ENCODE results near the gene PCDHA3.
"Not testable (repeated sequence)": the region's sequence is repeated elsewhere in the genome, so short reads cannot be mapped to it uniquely, and the experiment has no call there.

The PCDHA3 gene

DNA sequence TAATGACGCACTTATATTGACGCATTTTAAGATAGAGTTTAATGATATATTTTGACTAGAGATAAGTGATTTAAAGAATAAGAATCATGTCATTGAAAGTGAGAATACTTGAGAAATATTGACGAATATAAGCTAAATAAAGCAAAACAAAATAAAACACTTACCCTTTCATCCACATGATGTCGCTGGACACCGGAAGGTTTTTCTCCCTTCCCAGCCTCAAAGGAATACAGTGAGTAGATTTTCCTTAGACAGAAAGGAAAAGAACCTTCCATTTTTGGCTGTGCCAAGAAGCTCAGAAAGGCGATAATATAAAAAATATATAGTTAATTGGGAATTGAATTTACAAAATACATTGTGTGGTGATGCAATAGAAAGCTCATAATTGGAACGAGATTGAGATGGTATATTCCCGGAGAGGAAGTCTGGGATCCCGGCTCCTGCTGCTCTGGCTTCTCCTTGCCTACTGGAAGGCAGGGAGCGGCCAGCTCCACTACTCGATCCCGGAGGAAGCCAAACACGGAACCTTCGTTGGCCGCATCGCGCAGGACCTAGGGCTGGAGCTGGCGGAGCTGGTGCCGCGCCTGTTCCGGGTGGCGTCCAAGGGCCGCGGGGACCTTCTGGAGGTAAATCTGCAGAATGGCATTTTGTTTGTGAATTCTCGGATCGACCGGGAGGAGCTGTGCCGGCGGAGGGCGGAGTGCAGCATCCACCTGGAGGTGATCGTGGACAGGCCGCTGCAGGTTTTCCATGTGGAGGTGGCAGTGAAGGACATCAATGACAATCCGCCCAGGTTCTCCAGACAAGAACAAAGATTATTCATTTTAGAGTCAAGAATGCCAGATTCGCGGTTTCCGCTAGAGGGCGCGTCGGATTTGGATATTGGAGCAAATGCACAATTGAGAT, 20.8 kb downstream of the PCDHA3 start, which contains the start of gene PCDHA5:
PCDHA5 (plus strand) TSS at position 239 of the 906 bp plus-strand sequence.
- DNase-seq (ENCODE audit: low spot score): no peak

DNA sequence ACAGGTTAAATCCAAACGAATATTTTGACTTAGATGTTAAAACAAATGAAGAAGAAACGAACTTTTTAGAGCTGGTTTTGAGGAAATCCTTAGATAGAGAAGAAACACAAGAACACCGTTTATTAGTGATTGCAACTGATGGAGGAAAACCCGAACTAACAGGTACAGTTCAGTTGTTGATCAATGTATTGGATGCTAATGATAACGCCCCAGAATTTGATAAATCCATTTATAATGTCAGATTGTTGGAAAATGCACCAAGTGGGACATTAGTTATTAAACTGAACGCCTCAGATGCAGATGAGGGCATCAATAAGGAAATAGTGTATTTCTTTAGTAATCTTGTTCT, 21.4 kb downstream of the PCDHA3 start:
- DNase-seq (ENCODE audit: low spot score): no peak

DNA sequence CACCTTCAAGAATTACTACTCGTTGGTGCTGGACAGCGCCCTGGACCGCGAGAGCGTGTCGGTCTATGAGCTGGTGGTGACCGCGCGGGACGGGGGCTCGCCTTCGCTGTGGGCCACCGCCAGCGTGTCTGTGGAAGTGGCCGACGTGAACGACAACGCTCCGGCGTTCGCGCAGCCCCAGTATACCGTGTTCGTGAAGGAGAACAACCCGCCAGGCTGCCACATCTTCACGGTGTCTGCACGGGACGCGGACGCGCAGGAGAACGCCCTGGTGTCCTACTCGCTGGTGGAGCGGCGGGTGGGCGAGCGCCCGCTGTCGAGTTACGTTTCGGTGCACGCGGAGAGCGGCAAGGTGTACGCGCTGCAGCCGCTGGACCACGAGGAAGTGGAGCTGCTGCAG, 22.1 kb downstream of the PCDHA3 start:
- not testable (repeated sequence) for DNase-seq (ENCODE audit: low spot score)

DNA sequence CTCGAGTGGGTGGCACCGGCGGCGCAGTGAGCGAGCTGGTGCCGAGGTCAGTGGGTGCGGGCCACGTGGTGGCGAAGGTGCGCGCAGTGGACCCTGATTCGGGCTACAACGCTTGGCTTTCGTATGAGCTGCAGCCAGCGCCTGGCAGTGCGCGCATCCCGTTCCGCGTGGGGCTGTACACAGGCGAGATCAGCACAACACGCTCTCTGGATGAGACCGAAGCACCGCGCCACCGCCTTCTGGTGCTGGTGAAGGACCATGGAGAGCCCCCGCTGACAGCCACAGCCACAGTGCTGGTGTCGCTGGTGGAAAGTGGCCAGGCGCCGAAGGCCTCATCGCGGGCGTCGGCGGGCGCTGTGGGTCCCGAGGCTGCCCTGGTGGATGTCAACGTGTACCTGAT, 22.6 kb downstream of the PCDHA3 start:
- no peak for DNase-seq (ENCODE audit: low spot score)

DNA sequence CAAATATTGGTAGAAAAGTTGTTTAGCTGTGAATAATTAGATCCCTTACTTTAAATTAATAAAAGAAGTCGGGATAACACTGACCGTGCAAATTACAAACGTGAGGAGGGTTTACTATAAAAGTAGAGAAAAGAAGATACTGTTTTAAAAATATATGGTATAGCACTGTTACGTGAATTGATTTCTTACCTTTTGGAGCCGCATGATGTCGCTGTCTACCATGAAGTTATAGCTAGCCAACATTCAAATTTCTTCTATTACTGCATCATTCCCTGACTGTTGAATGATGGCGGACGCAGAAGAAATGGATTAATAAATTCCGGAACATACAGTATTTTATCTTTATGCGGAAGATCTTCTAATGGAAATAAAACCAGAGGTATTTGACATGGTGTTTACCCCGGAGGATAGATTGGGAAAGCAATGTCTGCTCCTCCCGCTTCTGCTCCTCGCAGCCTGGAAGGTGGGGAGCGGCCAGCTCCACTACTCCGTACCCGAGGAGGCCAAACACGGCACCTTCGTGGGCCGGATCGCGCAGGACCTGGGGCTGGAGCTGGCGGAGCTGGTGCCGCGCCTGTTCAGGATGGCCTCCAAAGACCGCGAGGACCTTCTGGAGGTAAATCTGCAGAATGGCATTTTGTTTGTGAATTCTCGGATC, 27.0 kb downstream of the PCDHA3 start, which contains the start of gene PCDHA6:
PCDHA6 (plus strand) TSS at position 257 of the 658 bp plus-strand sequence; CDS start at position 389, 132 bp downstream.
- no peak for DNase-seq (ENCODE audit: low spot score)

DNA sequence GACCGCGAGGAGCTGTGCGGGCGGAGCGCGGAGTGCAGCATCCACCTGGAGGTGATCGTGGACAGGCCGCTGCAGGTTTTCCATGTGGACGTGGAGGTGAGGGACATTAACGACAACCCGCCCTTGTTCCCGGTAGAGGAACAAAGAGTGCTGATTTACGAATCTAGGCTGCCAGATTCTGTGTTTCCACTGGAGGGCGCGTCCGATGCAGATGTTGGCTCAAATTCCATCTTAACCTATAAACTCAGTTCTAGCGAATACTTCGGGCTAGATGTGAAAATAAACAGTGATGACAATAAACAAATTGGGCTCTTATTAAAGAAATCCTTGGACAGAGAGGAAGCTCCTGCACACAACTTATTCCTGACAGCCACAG, 27.5 kb downstream of the PCDHA3 start:
- no peak for DNase-seq (ENCODE audit: low spot score)

DNA sequence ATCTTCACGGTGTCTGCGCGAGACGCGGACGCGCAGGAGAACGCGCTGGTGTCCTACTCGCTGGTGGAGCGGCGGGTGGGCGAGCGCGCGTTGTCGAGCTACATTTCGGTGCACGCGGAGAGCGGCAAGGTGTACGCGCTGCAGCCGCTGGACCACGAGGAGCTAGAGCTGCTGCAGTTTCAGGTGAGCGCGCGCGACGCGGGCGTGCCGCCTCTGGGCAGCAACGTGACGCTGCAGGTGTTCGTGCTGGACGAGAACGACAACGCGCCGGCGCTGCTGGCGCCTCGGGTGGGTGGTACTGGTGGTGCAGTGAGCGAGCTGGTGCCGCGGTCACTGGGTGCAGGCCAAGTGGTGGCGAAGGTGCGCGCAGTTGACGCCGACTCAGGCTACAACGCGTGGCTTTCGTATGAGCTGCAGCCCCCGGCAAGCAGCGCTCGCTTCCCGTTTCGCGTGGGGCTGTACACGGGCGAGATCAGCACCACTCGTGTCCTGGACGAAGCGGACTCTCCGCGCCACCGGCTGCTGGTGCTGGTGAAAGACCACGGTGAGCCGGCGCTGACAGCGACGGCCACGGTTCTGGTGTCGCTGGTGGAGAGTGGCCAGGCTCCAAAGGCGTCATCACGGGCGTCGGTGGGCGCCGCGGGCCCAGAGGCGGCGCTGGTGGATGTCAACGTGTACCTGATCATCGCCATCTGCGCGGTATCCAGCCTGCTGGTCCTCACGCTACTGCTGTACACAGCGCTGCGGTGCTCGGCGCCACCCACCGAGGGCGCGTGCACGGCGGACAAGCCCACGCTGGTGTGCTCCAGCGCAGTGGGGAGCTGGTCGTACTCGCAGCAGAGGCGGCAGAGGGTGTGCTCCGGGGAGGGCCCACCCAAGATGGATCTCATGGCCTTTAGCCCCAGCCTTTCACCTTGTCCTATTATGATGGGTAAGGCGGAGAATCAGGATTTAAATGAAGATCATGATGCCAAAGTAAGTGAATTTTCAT, 28.9 kb downstream of the PCDHA3 start:
- not testable (repeated sequence) for DNase-seq (ENCODE audit: low spot score)

DNA sequence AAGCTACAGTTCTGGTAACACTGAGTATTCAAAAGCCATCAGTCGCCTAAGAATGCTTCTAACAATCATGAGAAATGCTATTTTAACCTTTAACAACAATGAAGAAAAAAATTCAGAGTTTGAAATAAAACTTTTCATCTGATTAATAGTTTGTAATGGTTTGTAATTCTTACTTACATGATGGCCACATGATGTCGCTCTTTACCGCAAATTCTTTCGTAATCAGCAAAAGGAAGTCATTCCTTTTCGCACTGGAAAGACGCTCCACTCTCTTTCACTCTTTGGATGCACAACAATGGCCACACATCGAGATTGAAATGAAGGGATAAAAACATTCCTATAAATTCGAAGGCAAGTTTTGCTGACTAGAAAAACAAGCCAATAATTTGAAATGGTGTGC, 33.1 kb downstream of the PCDHA3 start, which contains the start of gene PCDHA7:
PCDHA7 (plus strand) TSS at position 277 of the 400 bp plus-strand sequence; CDS start at position 392, 115 bp downstream.
- DNase-seq (ENCODE audit: low spot score): no peak

DNA sequence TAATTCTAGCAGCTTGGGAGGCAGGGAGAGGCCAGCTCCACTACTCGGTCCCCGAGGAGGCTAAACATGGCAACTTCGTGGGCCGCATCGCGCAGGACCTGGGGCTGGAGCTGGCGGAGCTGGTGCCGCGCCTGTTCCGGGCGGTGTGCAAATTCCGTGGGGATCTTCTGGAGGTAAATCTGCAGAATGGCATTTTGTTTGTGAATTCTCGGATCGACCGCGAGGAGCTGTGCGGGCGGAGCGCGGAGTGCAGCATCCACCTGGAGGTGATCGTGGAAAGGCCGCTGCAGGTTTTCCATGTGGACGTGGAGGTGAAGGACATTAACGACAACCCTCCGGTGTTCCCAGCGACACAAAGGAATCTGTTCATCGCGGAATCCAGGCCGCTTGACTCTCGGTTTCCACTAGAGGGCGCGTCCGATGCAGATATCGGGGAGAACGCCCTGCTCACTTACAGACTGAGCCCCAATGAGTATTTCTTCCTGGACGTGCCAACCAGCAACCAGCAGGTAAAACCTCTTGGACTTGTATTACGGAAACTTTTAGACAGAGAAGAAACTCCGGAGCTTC, 33.7 kb downstream of the PCDHA3 start:
- DNase-seq (ENCODE audit: low spot score): not testable (repeated sequence)

DNA sequence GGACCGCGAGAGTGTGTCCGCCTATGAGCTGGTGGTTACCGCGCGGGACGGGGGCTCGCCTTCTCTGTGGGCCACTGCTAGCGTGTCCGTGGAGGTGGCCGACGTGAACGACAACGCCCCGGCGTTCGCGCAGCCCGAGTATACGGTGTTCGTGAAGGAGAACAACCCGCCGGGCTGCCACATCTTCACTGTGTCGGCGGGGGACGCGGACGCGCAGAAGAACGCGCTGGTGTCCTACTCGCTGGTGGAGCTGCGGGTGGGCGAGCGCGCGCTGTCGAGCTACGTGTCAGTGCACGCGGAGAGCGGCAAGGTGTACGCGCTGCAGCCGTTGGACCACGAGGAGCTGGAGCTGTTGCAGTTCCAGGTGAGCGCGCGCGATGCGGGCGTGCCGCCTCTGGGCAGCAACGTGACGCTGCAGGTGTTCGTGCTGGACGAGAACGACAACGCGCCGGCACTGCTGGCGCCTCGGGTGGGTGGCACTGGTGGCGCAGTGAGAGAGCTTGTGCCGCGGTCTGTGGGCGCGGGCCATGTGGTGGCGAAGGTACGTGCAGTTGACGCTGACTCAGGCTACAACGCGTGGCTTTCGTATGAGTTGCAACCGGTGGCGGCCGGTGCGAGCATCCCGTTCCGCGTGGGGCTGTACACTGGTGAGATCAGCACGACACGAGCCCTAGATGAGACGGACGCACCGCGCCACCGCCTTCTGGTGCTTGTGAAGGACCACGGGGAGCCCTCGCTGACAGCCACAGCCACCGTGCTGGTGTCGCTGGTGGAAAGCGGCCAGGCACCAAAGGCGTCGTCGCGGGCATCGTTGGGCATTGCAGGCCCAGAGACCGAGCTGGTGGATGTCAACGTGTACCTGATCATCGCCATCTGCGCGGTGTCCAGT, 35.0 kb downstream of the PCDHA3 start:
- no peak for DNase-seq (ENCODE audit: low spot score)

DNA sequence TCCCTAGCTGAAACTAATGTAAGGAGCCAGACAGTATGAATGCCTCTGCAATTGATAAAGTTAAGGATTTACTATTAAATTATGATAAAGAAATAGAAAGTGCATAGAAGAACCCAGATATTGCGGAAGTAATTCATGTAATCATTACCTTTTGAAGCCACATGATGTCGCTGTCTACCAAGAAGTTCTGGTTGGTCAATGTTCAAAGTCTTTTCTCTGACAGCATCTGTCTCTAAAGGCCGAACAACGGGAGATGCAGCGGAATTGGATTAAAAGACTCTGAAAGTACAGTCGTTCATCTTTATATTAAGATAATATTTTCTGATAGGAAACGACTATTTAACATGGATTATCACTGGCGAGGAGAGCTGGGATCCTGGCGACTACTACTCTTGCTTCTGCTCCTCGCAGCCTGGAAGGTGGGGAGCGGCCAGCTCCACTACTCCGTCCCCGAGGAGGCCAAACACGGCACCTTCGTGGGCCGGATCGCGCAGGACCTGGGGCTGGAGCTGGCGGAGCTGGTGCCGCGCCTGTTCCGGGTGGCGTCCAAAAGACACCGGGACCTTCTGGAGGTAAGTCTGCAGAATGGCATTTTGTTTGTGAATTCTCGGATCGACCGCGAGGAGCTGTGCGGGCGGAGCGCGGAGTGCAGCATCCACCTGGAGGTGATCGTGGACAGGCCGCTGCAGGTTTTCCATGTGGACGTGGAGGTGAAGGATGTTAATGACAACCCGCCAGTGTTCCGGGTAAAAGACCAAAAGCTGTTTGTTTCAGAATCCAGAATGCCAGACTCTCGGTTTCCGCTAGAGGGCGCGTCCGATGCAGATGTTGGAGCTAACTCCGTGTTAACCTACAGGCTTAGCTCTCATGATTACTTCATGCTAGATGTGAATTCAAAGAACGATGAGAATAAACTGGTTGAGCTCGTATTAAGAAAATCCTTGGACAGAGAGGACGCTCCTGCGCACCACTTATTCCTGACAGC, 40.4 kb downstream of the PCDHA3 start, which contains the start of gene PCDHA8:
PCDHA8 (plus strand) TSS at position 210 of the 985 bp plus-strand sequence; CDS start at position 345, 135 bp downstream.
- DNase-seq (ENCODE audit: low spot score): no peak

DNA sequence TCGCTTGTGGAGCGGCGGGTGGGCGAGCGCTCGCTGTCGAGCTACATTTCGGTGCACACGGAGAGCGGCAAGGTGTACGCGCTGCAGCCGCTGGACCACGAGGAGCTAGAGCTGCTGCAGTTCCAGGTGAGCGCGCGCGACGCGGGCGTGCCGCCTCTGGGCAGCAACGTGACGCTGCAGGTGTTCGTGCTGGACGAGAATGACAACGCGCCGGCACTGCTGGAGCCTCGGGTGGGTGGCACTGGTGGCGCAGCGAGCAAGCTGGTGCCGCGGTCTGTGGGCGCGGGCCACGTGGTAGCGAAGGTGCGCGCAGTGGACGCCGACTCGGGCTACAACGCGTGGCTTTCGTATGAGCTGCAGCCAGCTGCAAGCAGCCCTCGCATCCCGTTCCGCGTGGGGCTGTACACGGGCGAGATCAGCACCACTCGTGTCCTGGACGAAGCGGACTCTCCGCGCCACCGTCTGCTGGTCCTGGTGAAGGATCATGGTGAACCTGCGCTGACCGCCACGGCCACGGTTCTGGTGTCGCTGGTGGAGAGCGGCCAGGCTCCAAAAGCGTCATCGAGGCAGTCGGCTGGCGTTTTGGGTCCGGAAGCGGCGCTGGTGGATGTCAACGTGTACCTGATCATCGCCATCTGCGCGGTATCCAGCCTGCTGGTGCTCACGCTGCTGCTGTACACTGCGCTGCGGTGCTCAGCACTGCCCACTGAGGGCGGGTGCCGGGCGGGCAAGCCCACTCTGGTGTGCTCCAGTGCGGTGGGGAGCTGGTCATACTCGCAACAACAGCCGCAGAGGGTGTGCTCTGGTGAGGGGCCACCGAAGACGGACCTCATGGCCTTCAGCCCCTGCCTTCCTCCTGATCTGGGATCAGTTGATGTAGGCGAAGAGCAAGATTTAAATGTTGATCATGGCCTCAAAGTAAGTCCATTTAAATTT, 42.2 kb downstream of the PCDHA3 start:
- DNase-seq (ENCODE audit: low spot score): no peak

DNA sequence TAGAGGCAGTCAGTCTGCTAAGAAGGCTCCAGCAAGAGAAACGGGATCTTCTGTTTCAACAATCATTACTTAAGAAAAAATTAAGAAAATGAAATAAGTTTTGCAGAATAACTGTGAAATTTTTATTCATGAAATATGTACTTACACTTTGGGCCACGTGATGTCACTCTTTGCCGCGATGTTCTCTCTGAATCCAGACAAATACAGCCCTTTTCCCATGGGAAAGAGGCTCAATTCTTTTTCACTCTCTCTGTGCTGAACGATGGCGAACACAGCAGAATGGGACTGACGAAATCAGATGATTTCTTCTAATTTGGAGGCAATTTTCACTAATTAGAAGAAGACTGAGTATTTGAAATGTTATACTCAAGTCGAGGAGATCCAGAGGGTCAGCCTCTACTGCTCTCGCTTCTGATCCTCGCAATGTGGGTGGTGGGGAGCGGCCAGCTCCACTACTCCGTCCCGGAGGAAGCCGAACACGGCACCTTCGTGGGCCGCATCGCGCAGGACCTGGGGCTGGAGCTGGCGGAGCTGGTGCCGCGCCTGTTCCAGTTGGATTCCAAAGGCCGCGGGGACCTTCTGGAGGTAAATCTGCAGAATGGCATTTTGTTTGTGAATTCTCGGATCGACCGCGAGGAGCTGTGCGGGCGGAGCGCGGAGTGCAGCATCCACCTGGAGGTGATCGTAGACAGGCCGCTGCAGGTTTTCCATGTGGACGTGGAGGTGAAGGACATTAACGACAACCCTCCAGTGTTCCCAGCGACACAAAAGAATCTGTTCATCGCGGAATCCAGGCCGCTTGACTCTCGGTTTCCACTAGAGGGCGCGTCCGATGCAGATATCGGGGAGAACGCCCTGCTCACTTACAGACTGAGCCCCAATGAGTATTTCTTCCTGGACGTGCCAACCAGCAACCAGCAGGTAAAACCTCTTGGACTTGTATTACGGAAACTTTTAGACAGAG, 47.6 kb downstream of the PCDHA3 start, which contains the start of gene PCDHA9:
PCDHA9 (plus strand) TSS at position 244 of the 964 bp plus-strand sequence; CDS start at position 358, 114 bp downstream.
- not testable (repeated sequence) for DNase-seq (ENCODE audit: low spot score)

DNA sequence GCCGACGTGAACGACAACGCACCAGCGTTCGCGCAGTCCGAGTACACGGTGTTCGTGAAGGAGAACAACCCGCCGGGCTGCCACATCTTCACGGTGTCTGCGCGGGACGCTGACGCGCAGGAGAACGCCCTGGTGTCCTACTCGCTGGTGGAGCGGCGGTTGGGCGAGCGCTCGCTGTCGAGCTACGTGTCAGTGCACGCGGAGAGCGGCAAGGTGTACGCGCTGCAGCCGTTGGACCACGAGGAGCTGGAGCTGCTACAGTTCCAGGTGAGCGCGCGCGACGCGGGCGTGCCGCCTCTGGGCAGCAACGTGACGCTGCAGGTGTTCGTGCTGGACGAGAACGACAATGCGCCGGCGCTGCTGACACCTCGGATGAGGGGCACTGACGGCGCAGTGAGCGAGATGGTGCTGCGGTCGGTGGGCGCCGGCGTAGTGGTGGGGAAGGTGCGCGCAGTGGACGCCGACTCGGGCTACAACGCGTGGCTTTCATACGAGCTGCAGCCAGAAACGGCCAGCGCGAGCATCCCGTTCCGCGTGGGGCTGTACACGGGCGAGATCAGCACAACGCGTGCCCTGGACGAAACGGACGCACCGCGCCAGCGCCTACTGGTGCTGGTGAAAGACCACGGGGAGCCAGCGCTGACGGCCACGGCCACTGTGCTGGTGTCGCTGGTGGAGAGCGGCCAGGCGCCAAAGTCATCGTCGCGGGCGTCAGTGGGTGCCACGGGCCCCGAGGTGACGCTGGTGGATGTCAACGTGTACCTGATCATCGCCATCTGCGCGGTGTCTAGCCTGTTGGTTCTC, 49.2 kb downstream of the PCDHA3 start:
- not testable (repeated sequence) for DNase-seq (ENCODE audit: low spot score)

Measured in hematopoietic multipotent progenitor cell treated with erythropoietin and hydrocortisone succinate and interleukin-3 and kit ligand, for 17 days (in vitro differentiated cells).